NCI-H1417 treated with DMSO at 0.1 percent for 48 hours (cell line): ENCODE results near the gene DPP3.

ENCODE experiments used
- DNase-seq: peaks from one replicate; lab custom pipeline; 2025; lab: John Stamatoyannopoulos, UW

Gene DPP3

DNA sequence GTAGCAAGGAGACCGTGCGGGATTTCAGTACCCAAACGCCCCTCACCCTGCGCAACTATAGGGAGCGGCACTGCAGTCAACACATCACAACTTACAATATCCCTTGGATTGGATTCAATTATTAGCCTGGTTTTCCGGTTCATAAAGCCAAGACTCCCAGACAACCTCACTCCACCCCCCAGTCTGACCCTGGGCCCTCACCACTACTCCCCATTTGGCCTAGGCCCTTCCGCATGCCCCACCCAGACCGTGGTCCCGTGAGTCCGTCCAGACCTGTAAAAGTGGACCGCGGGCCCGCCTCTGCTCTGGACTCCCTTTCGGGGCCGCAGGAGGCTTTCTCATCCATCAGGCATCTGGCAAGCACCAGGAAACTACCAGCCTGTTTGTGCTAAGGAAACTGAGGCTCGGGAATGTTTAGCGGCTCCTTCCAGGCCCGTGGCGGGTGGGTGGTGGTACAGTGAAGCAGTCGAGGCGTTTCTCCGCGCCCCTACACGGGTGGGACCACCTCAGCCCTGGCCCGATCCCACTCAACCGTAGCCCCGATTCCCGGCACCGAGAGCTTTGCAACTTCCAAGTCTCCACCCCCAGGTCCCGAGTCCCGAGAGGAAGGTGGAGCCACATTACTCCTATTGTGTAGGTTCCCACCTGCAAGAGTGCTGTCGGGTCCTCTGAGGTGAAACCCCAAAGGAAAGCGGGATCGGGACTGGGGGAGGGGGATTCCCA, 679 bp upstream of the DPP3 start:
- DNase-seq, result no peak

DNA sequence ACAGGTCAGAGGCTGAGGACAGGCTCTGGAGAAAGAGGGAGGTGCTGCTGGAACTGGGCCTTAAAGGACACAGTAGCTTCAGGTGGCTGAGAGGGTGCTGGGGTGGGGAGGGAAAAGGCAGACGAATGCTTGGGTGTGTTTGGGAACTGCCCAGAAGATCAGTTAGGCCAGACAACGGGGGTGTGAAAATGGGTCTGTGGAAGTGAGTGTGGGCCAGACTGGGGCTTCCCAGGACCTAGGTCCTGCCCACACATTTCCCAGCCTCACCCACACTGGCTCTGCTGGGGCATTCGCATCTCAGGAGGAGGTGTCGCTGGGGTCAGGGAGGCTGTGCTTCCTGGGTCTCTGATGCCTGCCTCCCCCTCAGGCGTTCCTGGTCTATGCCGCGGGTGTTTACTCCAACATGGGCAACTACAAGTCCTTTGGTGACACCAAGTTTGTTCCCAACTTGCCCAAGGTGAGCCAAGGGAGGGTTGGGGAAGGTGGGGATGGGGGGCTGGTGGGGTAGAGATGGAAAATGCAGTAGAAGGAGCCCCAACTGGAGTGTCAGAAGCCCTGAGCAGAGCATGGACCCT, 4.7 kb downstream of the DPP3 start:
- DNase-seq, result no peak

DNA sequence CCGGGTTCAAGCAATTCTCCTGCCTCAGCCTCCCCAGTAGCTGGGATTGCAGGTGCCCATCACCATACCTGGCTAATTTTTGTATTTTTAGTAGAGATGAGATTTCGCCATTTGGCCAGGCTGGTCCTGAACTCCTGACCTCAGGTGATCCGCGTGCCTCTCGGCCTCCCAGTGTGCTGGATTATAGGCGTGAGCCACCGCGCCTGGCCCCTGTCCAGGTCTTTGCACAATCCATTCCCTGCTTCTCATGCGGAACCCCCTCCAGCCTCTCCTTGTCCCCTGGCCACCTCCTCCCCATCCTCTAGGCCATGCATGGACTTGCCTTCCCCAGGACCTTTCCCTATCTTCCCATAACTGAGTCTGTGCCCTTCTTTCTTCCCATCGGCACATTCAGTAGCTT, 8.7 kb downstream of the DPP3 start:
- DNase-seq, result no peak

DNA sequence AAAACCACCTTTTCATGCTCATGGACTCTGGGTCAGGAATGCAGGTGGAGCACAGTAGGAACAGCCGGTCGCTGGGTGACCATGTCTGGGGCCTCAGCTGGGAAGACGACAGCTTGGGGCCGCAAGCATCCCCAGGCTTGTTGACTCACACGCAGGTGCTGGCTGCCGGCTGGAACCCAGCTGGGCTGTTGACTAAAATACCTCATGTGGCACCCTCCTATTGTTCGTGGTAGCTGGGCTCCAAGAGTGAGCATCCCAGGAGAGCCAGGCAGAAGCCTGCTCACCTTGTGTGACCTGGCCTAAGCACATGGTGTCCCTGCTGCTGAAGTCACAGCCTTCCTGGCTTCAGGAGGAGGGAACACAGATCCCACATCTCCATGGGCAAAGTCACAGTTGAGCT, 9.4 kb downstream of the DPP3 start:
- peak; percentile 72 for DNase-seq

DNA sequence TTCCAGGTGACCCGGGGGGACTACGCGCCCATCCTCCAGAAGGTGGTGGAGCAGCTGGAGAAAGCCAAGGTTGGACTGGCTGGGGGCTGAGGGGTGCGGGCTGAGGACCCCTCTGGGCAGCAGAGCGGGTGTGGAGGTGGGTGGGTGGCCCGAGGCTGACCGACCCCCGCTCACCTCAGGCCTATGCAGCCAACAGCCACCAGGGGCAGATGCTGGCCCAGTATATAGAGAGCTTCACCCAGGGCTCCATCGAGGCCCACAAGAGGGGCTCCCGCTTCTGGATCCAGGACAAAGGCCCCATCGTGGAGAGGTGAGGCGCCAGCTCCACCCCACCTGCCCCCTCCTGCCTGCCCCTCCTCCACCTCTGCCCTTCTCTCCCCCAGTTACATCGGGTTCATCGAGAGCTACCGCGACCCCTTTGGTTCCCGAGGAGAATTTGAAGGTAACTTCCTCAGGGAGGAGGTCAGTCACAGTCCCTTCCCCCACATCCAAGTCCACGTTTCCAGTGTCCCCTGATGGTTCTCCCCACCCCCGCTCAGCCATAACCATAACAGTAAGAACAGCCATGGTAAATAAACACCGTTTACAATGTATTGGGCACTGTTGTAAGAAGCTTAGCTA, 11.2 kb downstream of the DPP3 start:
- DNase-seq, result no peak

DNA sequence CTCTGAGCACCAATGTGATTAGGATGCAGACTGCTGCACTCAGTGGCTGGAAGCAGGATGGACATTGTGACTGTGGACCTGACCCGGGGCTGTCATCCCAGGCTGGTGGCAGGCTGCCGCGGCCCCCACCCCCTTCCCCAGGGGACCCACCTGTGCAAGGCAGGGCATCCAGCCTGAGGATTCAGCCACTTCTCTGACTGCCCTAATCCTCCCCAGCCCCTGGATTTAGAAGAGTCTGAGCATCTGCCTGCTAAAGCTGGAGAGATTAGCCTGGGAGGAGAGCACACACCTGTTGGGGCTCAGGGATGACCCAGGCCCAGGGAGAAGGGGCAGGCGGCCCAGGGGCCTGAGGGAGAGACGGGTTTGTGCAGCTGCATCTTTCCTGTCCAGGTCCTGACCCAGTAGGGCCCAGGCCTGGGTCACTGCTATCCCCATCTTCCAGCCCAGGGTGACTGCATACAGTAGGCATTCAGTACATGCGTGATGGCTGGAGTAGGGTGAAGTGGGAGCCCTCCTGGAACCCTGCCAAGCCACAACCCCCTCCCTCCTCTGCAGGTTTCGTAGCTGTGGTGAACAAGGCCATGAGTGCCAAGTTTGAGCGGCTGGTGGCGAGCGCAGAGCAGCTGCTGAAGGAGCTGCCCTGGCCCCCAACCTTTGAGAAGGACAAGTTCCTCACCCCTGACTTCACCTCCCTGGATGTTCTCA, 12.1 kb downstream of the DPP3 start:
- no peak for DNase-seq

DNA sequence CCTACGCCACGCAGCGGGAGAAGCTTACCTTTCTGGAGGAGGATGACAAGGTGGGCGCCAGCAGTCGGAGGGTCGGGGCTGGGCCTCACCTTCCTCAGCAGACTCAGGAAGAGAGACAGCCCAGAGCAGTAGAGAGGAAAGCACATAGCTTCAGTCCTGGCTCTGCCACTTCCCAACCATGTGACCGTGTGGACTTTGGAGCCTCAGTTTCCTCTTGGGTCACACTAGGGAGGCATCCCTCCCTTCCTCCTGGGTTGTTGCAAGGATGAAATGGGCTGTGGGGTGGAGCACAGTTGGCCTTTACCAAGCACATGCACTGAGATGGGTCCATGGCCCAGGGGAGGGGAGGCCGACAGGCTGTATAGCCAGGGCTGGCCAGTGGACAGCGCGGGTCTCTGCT, 12.9 kb downstream of the DPP3 start:
- no peak for DNase-seq

DNA sequence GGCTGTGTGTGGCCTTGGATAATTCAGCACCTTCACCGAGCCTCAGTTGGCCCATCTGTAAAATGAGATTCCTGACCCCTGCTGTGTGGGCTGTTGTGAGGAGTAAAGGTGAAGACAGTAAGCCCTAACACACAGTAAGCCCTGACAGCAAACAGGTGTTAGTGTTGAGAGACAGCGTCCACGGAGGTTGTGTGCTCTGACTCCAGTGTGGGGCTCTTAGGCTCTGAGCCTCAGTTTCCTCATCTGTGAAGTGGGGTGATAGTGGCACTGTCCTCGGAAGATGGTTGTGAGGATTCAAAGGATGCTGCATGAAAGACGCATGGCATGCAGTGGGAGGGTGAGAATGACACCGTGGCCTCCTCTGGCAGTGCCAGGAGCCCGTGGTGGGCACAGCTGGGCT, 14.2 kb downstream of the DPP3 start:
- no peak for DNase-seq

DNA sequence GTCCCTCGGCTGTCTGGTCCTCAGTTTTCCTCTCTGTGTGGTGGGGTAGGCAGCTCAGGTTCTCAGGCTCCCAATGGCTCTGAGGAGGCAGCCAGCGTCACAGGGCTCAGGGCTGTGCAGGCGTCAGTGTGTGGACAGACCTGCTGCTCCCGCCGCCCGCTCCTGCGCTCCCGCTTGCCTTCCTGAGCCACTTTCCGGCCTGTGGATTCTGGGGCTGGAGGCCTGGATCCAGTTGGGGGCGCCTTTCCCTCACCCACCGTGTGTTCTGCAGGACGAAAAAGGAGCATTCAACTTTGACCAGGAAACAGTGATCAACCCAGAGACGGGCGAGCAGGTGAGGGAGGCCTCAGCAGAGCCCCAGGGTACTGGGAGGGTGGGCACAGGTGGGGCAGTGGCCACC, 14.7 kb downstream of the DPP3 start:
- no peak for DNase-seq

DNA sequence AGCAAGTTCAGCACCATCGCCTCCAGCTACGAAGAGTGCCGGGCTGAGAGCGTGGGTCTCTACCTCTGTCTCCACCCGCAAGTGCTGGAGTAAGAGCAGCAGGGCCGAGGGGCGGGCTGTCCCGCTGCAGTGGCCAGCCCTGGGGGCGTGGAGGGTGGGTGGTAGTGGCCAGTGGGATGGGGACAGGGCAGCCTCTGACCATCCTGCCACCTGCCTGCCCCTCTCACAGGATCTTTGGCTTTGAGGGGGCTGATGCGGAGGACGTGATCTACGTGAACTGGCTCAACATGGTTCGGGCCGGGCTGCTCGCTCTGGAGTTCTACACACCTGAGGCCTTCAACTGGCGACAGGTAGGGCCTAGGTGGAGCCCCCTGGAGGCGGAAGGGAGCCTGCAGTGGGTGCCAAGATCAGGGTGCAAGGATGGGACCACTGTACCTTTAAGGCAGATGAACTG, 15.2 kb downstream of the DPP3 start:
- no peak for DNase-seq

DNA sequence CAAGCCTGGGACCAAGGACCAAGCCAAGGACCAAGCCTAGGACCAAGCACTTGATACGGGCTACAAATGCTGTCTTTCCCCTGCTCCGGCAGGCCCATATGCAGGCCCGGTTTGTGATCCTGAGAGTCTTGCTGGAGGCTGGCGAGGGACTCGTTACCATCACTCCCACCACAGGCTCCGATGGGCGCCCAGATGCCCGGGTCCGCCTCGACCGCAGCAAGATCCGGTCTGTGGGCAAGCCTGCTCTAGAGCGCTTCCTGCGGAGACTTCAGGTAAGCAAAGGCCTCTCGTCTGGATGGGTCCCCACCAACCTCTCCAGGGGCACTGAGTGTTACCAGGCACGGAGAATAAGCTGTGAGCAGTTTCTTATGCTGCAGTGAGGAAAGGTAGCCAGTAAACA, 17.0 kb downstream of the DPP3 start:
- DNase-seq, result no peak

DNA sequence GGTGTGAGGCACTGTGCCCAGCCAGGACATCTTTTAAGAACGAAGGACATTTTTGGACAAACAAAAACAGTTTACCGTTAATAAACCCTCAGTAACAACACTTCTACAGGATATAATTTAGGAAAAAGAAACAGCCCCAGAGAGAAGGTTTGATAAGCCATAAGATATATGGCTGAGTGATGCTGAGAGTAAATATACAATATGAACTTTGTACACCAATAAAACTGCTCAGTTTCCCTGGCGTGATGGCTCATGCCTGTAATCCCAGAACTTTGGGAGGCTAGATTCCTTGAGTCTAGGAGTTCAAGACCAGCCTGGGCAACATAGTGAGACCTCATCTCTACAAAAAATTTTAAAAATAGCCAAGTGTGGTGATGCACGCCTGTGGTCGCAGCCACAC, 18.3 kb downstream of the DPP3 start:
- DNase-seq, result no peak

DNA sequence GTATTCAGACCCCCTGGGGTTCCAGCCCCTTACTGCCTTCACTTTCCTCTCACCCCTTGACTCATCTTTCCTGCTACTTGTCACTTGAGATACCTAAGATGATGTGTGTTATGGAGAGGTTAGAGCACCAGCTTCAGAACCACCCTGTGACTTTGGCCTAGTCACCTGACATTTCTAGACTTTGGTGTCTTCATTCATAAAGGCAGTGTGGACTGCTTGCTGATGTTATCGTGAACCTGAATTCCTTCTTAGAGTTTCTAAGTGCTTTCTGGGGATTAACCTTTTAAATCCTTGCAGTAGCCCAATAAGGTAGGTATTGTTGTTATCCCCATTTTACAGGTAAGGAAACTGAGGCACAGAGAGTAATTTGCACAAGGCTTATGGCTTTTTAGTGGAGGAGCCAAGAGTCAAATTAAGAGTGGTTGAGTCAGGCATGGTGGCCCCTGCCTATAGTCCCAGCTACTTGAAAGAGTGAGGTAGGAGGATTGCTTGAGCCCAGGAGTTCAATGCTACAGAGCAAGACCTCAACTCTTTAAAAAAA, 25.1 kb downstream of the DPP3 start:
- no peak for DNase-seq

DNA sequence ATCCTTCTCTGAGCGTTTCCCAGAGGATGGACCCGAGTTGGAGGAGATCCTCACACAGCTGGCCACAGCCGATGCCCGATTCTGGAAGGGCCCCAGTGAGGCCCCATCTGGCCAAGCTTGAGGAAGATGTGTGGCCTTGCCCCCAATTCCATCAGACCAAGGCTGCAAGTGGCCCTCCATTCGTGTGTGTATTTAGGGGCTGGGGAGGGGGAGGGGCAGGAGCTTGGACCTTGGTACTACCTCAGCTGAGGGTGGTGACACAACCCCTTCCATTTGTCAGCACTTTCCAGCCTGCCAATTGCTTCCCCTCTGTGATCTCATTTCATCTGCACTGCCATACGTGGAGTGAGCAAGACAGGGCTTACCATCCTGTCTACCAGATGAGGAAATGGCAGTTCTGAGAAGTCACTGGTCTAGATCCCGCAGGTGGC, 28.9 kb downstream of the DPP3 start:
- DNase-seq, result no peak

DNA sequence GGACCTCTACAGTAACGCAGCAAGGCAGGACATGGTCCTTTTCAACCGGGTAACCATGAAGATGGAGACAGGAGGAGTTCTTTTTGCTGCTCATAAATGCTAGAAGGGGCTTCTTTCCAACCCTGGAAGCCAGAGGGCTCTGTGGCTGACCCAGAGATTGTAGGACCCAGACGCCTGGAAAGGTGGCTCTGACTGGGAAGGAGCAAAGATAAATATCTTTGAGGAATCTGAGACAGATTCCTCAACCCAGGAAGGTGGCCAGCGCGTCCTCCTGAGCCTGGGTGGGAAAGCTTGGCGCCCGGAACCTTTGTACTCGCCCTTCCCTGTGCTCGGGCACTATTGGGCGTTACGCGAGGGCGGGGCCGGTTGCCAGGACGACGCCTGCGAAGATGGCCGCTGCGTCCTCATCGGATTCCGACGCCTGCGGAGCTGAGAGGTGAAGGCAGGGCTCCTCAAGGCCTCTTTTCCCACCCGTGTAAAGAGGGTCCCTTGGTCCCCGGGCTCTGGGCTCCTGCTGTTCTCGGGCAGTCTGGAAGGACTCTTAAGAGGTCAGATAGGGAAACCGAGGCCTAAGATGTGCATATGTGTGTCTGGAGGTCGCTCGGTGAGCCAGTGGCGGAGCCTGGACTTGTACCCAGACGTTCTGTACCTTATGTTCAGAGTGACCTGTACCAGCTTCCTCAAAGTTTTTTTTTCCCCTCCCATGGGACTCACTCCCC, 30.2 kb downstream of the DPP3 start, which contains the start of gene BBS1:
Gene BBS1 (plus strand): TSS at position 365 of the 719 bp plus-strand sequence. CDS start 25 bp downstream, at position 390.
- DNase-seq, result peak; percentile 45

DNA sequence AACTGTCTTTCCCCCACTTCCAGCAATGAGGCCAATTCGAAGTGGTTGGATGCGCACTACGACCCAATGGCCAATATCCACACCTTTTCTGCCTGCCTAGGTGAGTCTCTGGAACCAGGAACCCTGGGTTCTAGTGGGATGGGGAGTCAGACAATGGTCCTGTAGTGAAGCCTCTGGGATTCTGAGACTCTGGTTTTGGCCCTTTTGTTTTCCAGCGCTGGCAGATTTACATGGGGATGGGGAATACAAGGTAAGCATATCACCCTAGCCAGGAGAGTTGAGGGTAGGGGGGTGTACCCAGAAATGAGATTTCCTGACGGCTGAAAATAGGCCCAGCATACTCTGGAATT, 30.7 kb downstream of the DPP3 start:
- no peak for DNase-seq

DNA sequence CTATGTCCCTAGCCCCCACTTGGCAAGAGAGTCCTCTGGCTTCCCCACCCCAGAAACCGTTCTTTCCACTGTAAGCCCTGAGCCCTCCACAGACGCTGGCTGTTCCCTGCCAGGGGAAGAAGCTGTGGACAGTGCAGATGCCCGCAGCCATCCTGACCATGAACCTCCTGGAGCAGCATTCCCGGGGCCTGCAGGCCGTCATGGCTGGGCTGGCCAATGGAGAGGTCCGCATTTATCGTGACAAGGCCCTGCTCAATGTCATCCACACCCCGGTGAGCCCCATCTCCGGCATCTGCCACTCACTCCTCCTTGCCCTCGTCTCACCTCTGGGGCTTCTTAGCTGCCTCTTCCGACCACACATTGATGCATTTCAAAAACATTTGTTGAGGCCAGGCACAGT, 43.4 kb downstream of the DPP3 start:
- DNase-seq, result no peak

DNA sequence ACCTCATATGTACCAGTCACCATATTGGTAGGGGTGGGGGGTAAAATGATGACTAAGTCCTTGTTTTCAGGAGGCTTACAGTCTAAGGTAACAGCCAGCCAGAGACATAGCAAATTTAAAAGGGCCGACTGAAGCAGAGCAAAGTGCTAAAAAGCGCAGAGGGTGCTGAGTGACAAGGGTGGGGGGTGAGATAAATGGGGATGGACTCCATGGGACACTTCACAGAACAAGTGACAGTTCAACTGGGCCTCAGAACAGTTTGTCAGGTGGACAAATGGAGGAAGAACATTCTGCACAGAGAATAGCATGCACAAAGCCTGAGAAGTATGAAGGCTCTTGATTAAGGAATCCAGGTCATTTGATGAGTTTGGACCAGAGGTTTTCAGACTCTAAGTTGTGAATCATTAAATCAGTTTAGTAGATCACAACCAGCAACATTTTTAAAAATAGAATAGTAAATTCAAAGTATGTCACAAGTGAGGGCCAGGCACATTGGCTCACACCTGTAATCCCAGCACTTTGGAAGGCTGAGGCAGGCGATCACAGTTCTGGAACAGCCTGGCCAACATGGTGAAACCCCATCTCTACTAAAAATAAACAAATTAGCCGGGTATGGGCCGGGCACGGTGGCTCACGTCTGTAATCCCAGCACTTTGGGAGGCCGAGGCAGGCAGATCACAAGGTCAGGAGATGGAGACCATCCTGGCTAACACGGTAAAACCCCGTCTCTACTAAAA, 44.2 kb downstream of the DPP3 start:
- no peak for DNase-seq

DNA sequence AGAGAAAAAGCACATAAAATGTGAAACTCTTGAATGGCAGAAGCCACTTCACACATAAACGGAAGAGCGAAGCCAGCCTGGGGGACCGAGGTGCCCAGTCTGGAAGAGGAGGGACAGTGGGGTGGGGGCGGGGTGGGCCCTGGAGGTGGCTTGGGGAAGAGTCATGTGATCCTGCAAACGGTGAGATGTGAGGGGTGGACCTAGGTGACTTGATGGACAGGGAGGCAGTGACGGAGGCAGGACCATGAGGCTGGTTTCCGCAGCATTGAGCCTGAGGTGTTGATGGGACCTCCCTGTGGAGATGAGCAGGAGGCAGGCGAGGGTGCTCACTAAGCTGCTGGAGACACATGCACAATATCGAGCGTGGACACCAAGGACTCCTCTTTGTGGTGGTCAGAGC, 48.8 kb downstream of the DPP3 start:
- no peak for DNase-seq

DNA sequence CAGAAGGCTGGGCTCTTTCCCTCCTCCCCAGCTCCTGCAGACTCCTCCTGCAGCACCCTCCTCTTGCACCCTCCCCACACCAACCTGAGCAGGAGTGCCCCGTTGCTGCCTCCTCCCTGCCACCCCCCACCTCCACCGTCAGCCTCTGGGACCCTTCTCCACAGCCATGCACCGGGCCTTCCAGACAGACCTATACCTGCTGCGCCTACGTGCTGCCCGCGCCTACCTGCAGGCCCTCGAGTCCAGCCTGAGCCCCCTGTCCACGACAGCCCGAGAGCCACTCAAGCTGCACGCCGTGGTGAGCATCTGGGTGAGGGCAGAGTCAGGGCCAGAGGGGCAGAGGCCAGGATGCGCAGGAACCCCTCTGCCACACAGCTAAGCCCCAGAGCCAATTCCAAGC, 49.4 kb downstream of the DPP3 start:
- DNase-seq, result no peak
